HL-60 (cell line): Measurements from ENCODE around the gene ZGPAT.

ENCODE experiments used
- DNase-seq, 2 experiments: peaks; one replicate each; pipeline ENCODE4 v3.0.0-alpha.2; 2010 to 2020; ENCODE audit warnings: low read depth in 1 of 2, low spot score in 1 of 2
- H3K27ac ChIP-seq: fragments of 250-450 bp; sonication (Bioruptor Pico); replicated peaks from 2 replicates; pipeline ENCODE4 v1.5.1; 2020; ENCODE audit warnings: mild to moderate bottlenecking, moderate library complexity
- H3K27me3 ChIP-seq: fragments of 250-450 bp; sonication (Bioruptor Pico); 2 replicates; pipeline ENCODE4 v1.5.1; 2021; ENCODE audit warnings: mild to moderate bottlenecking, moderate library complexity; ENCODE audit not compliant: insufficient read depth, poor library complexity, severe bottlenecking
- H3K4me3 ChIP-seq: replicated peaks from 2 replicates; pipeline ENCODE4 v1.5.1; 2011; ENCODE audit warnings: mild to moderate bottlenecking, control low read depth, low read length; ENCODE audit not compliant: insufficient read depth
- GABPA ChIP-seq: IDR thresholded peaks from 2 replicates; pipeline ENCODE4 v1.6.1; 2012; ENCODE audit warnings: low read depth
- POLR2AphosphoS5 ChIP-seq: IDR thresholded peaks from 2 replicates; pipeline ENCODE4 v1.6.1; 2012; ENCODE audit warnings: low read depth
- SPI1 ChIP-seq: IDR thresholded peaks from 2 replicates; pipeline ENCODE4 v1.6.1; 2012; ENCODE audit warnings: low read depth, mild to moderate bottlenecking, borderline replicate concordance
- TF ChIP-seq, protein P1 (sequence below): IDR thresholded peaks from one replicate; pipeline ENCODE4 v1.5.1; 2011; ENCODE audit warnings: low read length, control low read depth, inconsistent platforms; ENCODE audit not compliant: insufficient read depth
- TF ChIP-seq, protein P2 (sequence below): IDR thresholded peaks from 2 replicates; pipeline ENCODE4 v1.6.1; 2012; ENCODE audit warnings: low read depth; ENCODE audit not compliant: insufficient replicate concordance

Gene ZGPAT

DNA sequence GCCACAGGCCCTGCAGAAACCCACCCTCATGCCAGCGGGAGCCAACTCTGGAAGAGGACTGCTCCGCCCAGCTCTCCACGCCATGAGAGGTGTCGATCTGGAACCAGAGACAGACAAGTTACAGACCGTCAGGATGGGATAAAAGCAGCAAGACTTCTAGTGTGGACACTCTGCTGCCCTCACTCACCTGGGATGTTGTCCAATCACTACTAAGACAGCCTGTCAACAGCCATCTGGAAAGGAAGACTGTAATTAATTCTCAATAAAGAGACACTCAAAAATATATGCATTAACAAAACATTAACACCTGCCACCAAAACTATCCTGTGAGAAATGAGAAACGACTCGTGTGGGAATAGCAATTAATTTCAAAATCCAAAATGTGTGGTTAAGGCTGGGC, 60.0 kb downstream of the ZGPAT start:
- TF ChIP-seq, protein P1, sequence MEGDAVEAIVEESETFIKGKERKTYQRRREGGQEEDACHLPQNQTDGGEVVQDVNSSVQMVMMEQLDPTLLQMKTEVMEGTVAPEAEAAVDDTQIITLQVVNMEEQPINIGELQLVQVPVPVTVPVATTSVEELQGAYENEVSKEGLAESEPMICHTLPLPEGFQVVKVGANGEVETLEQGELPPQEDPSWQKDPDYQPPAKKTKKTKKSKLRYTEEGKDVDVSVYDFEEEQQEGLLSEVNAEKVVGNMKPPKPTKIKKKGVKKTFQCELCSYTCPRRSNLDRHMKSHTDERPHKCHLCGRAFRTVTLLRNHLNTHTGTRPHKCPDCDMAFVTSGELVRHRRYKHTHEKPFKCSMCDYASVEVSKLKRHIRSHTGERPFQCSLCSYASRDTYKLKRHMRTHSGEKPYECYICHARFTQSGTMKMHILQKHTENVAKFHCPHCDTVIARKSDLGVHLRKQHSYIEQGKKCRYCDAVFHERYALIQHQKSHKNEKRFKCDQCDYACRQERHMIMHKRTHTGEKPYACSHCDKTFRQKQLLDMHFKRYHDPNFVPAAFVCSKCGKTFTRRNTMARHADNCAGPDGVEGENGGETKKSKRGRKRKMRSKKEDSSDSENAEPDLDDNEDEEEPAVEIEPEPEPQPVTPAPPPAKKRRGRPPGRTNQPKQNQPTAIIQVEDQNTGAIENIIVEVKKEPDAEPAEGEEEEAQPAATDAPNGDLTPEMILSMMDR: no peak
- no peak for TF ChIP-seq POLR2AphosphoS5
- TF ChIP-seq, protein P2, sequence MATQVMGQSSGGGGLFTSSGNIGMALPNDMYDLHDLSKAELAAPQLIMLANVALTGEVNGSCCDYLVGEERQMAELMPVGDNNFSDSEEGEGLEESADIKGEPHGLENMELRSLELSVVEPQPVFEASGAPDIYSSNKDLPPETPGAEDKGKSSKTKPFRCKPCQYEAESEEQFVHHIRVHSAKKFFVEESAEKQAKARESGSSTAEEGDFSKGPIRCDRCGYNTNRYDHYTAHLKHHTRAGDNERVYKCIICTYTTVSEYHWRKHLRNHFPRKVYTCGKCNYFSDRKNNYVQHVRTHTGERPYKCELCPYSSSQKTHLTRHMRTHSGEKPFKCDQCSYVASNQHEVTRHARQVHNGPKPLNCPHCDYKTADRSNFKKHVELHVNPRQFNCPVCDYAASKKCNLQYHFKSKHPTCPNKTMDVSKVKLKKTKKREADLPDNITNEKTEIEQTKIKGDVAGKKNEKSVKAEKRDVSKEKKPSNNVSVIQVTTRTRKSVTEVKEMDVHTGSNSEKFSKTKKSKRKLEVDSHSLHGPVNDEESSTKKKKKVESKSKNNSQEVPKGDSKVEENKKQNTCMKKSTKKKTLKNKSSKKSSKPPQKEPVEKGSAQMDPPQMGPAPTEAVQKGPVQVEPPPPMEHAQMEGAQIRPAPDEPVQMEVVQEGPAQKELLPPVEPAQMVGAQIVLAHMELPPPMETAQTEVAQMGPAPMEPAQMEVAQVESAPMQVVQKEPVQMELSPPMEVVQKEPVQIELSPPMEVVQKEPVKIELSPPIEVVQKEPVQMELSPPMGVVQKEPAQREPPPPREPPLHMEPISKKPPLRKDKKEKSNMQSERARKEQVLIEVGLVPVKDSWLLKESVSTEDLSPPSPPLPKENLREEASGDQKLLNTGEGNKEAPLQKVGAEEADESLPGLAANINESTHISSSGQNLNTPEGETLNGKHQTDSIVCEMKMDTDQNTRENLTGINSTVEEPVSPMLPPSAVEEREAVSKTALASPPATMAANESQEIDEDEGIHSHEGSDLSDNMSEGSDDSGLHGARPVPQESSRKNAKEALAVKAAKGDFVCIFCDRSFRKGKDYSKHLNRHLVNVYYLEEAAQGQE: no peak
- no peak for TF ChIP-seq SPI1
- no peak for TF ChIP-seq GABPA
- H3K27me3 ChIP-seq: no peaks in the 10 kb centered on the region
- H3K27ac ChIP-seq: no peak overlapping the region
- no peak for DNase-seq
- no peak overlapping the region for H3K4me3 ChIP-seq

DNA sequence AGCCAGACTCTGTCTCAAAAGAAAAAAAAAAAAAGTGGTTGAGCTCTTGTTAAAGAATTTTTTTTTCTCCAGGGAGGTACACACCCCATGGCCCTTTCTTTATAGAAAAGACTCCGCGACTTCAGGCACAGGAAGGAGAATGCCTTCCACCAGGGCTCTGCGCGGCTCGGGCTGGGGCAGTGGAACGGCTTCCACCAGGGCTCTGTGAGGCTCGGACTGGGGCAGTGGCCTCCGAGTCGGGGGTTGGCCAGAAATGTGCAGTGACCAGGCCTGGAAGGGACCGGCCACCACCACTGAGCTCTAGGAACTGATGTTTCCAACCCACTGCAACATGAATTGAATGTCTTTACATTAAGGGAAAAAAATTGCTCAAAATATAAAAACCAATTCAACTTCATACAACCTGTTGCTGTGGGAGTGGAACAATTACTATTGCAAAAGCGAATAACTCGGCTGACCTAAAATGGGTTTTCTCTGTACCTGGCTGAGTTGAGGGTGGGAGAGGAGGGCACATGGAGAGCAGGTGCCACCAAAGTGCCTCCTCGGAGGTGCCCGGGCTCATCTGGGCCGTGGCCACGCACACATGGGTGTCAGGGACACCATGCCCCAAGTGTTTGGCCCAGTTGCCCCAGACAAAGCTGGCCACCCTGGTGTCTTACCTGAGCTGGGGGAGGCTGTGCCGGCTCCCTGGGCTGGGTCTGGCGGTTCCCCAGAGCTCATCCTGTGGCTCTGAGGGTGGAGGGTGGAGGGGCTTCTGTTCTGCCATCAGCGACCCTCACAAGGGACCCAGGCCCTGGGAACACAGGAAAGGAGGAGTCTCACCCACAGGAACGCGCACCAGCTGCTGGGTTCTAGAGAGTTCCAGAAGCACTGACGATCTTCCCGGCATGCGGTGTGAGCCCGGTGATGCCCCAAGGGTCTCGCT, 61.0 kb downstream of the ZGPAT start:
- H3K27me3 ChIP-seq: no peaks in the 10 kb centered on the region
- TF ChIP-seq, protein P2: no peak
- TF ChIP-seq SPI1 (no peak), GABPA (no peak), POLR2AphosphoS5 (no peak)
- TF ChIP-seq, protein P1: no peak
- no peak overlapping the region for H3K27ac ChIP-seq

DNA sequence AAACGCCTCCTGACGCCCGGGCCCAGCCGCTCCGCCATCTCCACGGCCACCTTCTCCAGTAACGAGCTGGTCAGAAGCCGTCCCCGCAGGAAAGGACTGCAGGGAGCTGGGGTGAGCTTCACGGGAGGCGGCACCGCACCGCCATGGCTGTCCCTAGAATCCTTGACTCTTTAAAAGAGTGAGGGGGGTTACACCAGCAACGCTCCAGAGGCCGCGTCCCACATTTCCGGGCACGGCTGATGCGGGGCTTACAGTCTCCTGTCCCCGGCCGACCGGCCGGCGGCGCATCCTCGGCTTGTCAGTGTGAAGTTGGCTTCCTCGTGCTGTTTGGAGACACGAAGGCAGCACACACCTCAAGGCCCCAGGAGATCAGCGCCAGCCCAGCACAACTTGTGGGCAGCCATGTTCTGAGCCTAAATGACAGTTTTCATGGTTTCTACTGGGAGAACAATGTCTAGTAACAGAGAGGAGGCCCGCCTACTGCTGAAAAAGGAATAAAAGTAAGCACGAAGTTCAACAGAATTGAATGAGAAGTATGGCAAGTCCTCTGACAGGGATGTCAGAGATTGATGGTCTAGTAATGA, 62.1 kb downstream of the ZGPAT start:
- no peaks in the 10 kb centered on the region for H3K27me3 ChIP-seq
- no peak overlapping the region for H3K27ac ChIP-seq
- DNase-seq: no peak
- TF ChIP-seq POLR2AphosphoS5 (no peak), GABPA (no peak)
- TF ChIP-seq, protein P1: no peak
- H3K4me3 ChIP-seq: no peak overlapping the region

More for the DNA sequence above, 61.0 kb downstream of the ZGPAT start:
- DNase-seq: no peak
- no peak overlapping the region for H3K4me3 ChIP-seq
